ENCODE measurements around the gene NFIX. TPM values are rescaled to one million over a fixed set of nuclear protein-coding genes. Genes with fewer than 3 reads are reported as not detected.
A peak's percentile ranks its signal among the peaks of the same experiment; 100 is the strongest.

The NFIX gene
- total and polyA plus RNA-seq, 2 of the 13 experiments (the other 11 are each of a cell fraction or from before 2014, with no cell fraction given), result 3.4 to 5.4 TPM

DNA sequence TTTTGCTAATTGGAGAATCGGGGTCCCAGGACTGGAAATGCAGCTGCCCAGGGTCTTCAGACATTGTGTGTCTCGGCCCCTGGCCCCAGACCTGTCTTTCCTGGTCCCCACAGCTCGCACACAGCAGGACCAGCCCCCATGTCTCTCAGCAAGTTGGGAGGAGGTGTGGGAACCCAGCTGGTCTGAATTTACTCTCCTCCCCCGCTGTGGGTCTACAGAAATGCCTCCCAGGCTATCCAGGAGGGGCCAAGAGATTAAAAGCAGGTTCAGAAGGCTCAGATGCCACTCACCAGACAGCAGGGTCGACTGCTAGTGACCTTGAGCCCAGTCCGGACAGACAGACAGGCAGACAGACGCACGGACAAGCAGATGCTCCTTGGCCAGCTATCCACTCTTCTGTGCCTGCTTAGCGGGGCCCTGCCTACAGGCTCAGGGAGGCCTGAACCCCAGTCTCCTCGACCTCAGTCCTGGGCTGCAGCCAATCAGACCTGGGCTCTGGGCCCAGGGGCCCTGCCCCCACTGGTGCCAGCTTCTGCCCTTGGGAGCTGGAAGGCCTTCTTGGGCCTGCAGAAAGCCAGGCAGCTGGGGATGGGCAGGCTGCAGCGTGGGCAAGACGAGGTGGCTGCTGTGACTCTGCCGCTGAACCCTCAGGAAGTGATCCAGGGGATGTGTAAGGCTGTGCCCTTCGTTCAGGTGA lies 25.8 kb upstream of the NFIX start, which contains the start of gene DAND5:
Gene DAND5 (plus strand): TSS at position 285 of the 697 bp plus-strand sequence. CDS start 85 bp downstream, at position 370.
- no peak within 1 kb of the TSS for H2AFZ ChIP-seq (ENCODE audit: low read length)
- peaks cover 24% of the 10 kb centered on the region for H3K4me1 ChIP-seq (ENCODE audit: insufficient read depth, low read length)
- H3K4me3 ChIP-seq (replicated peaks in 1 of 3; ENCODE audit: insufficient read depth in 1 of 3, low read depth in 2 of 3, low read length in 3 of 3), result peak within 1 kb of the TSS in 1 of 3 experiments; percentile 6; a peak in 1 of 6 replicates
- POLR2A ChIA-PET, result no interaction called here
- DNase-seq (ENCODE audit: low spot score) (no peak), FAIRE-seq (no peak), ATAC-seq (no peak)
- 0% methylated on average over 3 of the region's 14 CpGs for WGBS (ENCODE audit: low lambda C conversion rate)
- H4K20me1 ChIP-seq (ENCODE audit: insufficient read depth, low read length), result no peaks in the 10 kb centered on the region
- H3K36me3 ChIP-seq (replicated peaks in 1 of 2; ENCODE audit: control insufficient read depth in 1 of 2, insufficient read depth in 2 of 2, low read length in 2 of 2), result no peaks in the 10 kb centered on the region
- no peaks in the 10 kb centered on the region for H3K27me3 ChIP-seq (ENCODE audit: control insufficient read depth in 1 of 2, insufficient read depth in 2 of 2, low read length in 2 of 2)
- H3K9me3 ChIP-seq (ENCODE audit: low read length), result no peaks in the 10 kb centered on the region
- TF ChIP-seq HNRNPL (IDR thresholded peaks at IDR 0.05; ENCODE audit: low read depth, low read length) (0 out of 2 replicates have a peak, but pooled peaks have one; percentile 52), HMGA1 (CRISPR knock-in tag; conservative IDR thresholded peaks at IDR 0.05) (no peak)
- intact Hi-C loops (cut with micrococcal nuclease; ENCODE audit: unreplicated experiment), result no loop called here
- in situ Hi-C loops (cut with HindIII; ENCODE audit: extremely low pct_ligation_motif_present, low pct_unique_long_range_greater_than_20kb), result no loop called here
- H3K79me2 ChIP-seq (ENCODE audit: insufficient read depth, low read length), result no peaks in the 10 kb centered on the region
- H3K4me2 ChIP-seq (ENCODE audit: low read depth, low read length), result peak within 1 kb of the TSS; percentile 42
- peak within 1 kb of the TSS; percentile 31; the same call in 1 of the 2 replicates for H3K9ac ChIP-seq (ENCODE audit: insufficient read depth, low read depth, low read length)
- BruUV-seq (replicated peaks), result no TSS peak
- CTCF ChIA-PET (ENCODE audit: low intra/inter-chr PET ratio, low total read pairs), result no interaction called here
- no peak within 1 kb of the TSS for H3K27ac ChIP-seq (ENCODE audit: extremely low read length, insufficient read depth, low read length)

DNA sequence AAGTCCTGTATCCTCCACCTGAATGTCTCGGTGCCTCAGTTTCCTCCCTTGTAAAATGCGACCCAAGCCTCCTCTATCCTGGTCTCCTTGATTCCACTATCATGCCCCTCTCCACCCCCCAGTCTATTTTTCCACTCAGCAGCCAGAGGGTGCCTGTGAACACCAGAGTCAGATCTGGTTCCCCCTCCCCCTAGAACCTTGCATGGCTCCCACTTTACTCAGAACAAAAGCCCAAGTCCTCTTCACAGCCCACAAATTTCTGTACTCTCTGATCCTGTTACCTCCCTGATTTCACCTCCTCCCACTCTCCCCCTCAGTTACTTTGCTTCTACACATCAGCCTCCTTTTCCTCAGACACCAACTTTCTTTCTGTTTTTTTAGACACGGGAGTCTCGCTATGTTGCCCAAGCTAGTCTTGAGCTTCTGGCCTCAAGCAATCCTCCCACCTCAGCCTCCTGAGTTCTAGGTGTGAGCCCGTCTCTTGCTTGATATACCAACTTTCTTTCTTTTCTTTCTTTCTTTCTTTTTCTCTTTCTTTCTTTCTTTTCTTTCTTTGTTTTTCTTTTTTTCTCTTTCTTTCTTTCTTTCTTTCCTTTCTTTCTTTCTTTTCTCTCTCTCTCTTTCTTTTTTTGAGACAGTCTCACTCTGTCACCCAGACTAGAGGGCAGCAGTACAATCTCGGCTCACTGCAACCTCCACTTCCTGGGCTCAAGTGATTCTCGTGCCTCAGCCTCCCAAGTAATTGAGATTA lies 25.0 kb upstream of the NFIX start:
- FAIRE-seq (no peak), ATAC-seq (no peak), DNase-seq (ENCODE audit: low spot score) (no peak)
- intact Hi-C loops (cut with micrococcal nuclease; ENCODE audit: unreplicated experiment), result no loop called here
- in situ Hi-C loops (cut with HindIII; ENCODE audit: extremely low pct_ligation_motif_present, low pct_unique_long_range_greater_than_20kb), result loop anchor here (10.0 kb wide), 1 partner anchor 295 kb away; no protein-coding TSS in a partner anchor
- TF ChIP-seq ZMYM3 (CRISPR knock-in tag; IDR thresholded peaks at IDR 0.05) (peak; percentile 67), ZBTB21 (CRISPR knock-in tag; IDR thresholded peaks at IDR 0.05) (no peak), CHCHD3 (CRISPR knock-in tag; IDR thresholded peaks at IDR 0.05) (no peak)
- ChIA-PET POLR2A (no interaction called here), CTCF (ENCODE audit: low intra/inter-chr PET ratio, low total read pairs) (no interaction called here)
- no TSS peak for BruUV-seq (replicated peaks)
- 67% methylated on average over 7 of the region's 7 CpGs for WGBS (ENCODE audit: low lambda C conversion rate)
- Histone ChIP-seq H3K79me2 (ENCODE audit: insufficient read depth, low read length) (no peaks in the 10 kb centered on the region), H3K9ac (ENCODE audit: insufficient read depth, low read depth, low read length) (no peak overlapping the region), H3K27ac (ENCODE audit: extremely low read length, insufficient read depth, low read length) (no peak overlapping the region), H3K4me3 (replicated peaks in 1 of 3; ENCODE audit: insufficient read depth in 1 of 3, low read depth in 2 of 3, low read length in 3 of 3) (no peak overlapping the region), H3K4me2 (ENCODE audit: low read depth, low read length) (no peak overlapping the region), H3K36me3 (replicated peaks in 1 of 2; ENCODE audit: control insufficient read depth in 1 of 2, insufficient read depth in 2 of 2, low read length in 2 of 2) (no peaks in the 10 kb centered on the region), H3K4me1 (ENCODE audit: insufficient read depth, low read length) (peaks cover 31% of the 10 kb centered on the region), H4K20me1 (ENCODE audit: insufficient read depth, low read length) (no peaks in the 10 kb centered on the region), H3K9me3 (ENCODE audit: low read length) (no peaks in the 10 kb centered on the region), H3K27me3 (ENCODE audit: control insufficient read depth in 1 of 2, insufficient read depth in 2 of 2, low read length in 2 of 2) (no peaks in the 10 kb centered on the region), H2AFZ (ENCODE audit: low read length) (no peak overlapping the region)
